Stimulated activated CD4-positive, alpha-beta T cell treated with anti-CD3 and anti-CD28 coated beads, TNF-alpha, amount 100 ng/mL, for 4 hours (primary cell): ENCODE data around the gene CHTOP.
"Not testable (repeated sequence)": the region's sequence is repeated elsewhere in the genome, so short reads cannot be mapped to it uniquely, and the experiment has no call there.

ENCODE experiments used
- DNase-seq, 3 experiments: peaks; one replicate each; pipeline ENCODE4 v3.0.0-alpha.2; 2020; ENCODE audit warnings: low read depth in 3 of 3

CHTOP gene

DNA sequence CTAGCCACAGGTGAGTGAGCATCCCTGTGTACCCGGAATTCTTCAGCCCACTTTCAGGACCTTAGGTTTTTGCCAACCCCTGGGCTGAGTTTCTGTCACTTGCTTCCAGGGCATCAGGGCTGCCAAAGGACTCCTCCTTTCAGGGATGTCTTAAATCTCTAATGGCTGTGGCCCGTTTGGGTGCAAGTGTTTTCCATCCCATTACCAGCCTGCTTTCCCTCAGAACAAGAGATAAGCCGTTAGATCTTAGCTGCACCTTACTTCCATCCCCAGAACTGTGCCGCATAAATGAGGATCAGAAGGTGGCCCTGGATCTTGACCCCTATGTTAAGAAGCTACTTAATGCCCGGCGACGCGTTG is 25.3 kb downstream of the CHTOP start:
- DNase-seq: no peak

DNA sequence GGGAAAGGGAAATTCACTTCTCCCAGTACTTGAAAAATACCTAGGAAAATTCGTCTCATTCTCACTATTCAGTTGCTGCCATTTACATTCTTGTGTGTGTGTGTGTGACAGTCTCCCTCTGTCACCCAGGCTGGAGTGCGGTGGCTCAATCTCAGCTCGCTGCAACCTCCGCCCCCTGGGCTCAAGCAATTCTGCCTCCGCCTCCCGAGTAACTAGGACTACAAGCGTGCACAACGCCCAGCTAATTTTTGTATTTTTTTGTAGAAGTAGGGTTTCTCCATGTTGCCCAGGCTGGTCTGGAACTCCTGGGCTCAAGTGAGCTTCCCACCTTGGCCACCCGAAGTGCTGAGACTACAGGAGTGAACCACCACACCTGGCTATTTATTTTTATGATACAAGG is 25.8 kb downstream of the CHTOP start:
- no peak for DNase-seq

DNA sequence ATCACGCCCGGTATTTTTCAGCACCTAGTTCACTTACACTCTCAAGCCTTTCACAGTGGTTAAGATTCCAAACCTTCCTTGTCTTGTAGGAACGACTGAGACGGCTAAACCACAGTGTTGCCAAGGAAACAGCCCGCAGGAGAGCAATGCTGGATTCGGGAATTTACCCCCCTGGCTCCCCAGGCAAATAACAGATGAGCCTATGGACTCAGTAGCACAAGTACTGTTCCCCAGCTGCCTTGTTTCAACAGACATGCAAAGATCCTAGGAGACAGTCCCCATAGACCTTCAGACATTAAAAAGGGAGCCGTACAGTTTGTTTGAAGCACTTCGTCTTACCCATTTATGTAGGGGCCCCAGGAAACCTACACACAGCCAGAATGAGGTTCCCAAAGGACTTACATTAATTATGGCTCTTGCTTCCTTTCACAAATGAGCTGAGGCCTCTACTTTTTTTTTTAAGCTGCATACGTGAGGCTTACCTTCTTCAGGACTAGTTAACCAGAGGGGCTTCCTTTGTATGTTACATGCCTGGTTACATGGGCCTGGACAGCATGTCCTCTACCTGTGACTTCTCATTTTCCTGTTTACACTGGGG is 27.3 kb downstream of the CHTOP start:
- no peak for DNase-seq

DNA sequence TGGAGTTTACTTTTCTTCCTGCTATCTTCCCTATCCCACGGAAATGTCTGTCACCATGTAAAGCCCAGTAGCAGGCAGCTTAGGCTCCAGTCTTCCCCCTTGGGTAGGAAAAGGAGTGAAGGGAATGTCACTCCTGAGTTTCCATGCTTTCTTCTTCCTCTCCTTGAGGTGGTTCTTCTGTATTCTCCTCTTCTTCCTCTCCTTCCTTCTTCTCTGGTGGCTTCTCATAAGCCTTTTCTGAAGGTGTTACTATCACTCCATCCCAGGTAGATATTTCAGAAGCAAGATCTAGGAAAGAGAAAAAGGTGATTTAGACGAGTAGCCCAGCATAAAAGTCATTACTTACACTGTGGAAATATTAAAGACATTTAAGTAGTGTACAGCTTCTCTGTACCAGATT is 28.4 kb downstream of the CHTOP start:
- no peak for DNase-seq

DNA sequence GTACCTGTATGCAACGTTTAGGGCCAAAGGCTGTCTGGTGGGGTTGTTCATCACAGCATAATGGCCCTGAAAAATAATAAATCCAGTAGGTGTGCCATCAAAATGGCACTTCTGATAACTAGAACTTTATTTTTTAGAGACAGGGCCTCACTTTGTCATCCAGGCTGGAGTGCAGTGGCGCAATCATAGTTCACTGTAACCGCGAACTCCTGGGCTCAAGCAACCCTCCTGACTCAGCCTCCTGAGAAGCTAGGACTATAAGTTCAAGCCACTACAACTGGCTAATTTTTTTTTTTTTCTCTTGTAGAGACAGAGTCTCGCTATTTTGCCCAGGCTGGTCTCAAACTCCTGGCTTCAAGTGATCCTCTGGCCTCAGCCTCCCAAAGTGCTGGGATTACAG is 29.3 kb downstream of the CHTOP start:
- no peak for DNase-seq

DNA sequence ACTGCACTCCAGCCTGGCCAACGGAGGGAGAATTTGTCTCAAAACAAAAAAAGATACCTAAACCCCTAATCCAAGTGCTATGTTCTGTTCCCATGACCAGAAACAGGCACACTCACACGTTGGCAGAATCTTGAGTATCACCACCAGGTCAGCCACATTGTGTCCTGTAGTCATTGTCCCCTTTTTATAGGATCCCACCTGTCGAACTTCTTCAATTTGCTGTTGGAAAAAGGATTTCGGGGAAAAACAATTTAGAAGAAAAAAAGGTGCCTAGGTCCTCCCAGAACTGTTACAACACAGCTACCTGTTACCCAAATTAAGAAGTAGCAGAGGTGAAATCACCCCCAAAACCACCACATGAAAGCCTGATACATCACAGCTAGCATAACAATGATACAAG is 33.6 kb downstream of the CHTOP start:
- DNase-seq: no peak

DNA sequence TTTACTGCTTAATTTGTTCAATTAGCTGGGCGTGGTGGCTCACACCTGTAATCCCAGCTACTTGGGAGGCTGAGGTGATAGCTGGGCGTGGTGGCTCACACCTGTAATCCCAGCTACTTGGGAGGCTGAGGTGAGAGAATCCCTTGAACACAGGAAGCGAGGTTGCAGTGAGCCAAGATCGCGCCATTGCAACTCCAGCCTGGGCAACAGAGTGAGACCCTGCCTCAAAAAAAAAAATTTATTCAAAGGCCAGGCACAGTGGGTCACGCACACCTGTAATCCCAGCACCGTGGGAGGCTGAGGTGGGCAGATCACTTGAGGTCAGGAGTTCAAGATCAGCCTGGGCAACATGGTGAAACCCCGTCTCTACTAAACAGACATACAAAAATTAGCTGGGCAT is 34.8 kb downstream of the CHTOP start:
- DNase-seq: not testable (repeated sequence)

DNA sequence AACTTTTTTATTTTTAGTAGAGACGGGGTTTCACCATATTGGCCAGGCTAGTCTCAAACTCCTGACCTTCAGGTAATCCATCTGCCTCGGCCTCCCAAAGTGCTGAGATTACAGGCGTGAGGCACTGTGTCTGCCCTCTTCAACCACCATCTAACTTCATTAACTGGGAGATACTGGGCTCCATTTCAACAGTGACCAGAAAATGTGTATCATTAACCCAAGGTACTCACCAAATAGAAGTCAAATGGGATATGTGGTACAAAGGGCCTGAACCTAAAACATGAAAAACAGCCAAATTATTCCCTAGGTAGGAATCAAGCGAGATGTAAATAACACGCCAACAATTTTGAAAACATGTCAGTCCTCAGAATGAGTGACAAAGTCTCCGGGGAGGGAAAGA is 35.7 kb downstream of the CHTOP start:
- no peak for DNase-seq

DNA sequence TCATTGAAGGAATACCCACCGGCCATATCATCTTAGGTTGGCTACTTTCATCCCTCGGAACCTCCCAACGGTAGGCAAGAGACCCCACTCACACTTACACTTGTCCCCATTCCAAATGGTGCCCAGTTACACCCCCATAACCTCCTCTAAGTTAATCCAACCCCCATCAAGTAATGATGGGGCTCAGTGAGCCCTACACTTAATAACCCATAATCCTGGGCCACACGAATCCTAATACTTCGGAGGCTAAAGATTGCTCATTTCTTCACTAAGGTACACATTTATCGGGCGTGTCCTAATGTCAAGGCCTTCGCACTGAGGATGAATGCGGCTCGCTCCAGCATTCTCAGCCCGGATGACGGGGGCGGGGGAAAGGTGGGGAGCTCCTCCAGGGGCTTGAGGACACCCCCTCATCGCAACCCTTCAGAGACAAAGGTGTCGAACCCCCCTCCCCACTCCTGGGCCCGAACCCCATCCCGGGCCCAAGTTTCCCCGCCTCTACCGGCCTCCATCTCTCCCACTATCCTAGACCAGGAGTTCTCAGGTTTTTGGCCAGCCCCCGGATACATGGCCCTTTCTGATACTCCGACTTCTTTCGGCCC is 36.5 kb downstream of the CHTOP start:
- no peak for DNase-seq

DNA sequence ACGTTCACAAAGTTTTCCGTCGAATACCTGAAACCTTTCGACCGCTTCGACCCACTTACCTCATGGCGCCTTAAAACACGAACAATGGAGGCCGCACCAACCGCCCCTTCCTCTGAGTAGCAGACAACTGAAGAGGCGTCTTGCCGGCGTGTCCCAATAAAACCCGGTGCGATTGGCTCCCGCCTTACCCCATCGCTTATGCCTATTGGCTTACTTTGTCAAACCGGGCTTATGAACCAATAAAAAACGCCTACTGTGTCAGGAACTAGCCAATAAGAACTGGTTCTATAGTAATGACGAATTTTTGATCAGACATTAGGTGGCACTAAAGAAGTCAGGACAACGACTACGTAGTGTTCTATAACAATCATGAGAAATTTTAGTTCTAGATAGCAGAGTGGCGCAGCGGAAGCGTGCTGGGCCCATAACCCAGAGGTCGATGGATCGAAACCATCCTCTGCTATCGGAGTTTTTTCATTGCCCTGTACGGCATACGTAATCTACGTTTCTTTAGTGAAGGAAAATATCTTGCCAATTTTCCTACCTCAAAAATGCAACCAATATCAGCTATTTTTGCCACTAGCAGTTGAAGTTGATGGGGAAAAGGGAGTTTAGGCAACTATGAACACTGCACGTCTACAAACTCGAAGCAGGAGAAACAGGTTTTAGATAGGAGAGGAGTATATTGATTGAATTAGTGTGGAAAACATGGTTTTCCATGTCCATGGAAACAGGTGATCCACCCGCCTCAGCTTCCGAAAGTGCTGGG is 37.2 kb downstream of the CHTOP start, which contains the start of gene ILF2:
TSS of gene ILF2 (minus strand) at position 135 of the 769 bp plus-strand sequence. CDS start at position 64, 71 bp downstream.
- peak; percentile 91 to 96 (median 94) for DNase-seq

DNA sequence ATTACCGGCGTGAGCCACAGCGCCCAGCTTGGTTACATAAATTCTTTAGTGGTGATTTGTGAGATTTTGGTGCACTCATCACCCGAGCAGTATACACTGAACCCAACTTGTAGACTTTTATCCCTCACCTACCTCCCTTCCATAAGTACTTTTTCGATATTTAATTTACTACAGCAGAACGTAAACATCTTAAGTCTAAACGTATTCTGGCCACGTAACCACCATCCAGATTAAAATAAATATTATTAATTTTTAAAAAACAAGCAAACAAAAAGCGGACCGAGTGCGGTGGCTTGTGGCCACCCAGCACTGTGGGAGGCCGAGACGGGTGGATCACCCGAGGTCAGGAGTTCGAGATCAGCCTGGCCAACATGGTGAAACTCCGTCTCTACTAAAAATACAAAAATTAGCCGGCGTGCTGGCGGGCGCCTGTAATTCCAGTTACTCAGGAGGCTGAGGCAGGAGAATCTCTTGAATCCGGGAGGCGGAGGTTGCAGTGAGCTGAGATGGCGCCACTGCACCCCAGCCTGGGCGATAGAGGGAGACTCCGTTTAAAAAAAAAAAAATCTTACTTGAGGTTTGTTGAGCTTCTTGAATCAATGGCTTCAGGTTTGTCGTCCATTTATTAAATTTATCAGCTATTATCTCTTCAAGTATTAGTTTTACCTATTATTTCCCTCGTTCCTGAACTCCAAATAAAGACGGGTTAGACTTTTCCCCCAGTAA is 37.9 kb downstream of the CHTOP start:
- DNase-seq: peak in 1 of 3 experiments; percentile 18

DNA sequence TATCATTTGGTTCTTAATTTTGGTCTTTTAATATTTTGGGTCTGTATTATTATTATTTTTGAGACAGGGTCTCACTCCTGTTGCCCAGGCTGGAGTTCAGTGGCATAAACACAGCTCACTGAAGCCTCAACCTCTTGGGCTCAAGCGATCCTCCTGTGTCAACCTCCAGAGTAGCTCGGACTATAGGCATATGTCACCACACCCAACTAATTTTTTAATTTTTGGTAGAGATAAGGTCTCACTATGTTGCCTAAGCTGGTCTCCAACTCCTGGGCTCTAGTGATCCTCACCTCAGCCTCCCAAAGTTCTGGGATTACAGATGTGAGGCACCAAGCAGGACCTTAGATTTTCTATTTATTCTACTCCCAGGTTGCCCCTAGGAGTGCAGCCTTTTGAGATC is 39.6 kb downstream of the CHTOP start:
- no peak for DNase-seq

DNA sequence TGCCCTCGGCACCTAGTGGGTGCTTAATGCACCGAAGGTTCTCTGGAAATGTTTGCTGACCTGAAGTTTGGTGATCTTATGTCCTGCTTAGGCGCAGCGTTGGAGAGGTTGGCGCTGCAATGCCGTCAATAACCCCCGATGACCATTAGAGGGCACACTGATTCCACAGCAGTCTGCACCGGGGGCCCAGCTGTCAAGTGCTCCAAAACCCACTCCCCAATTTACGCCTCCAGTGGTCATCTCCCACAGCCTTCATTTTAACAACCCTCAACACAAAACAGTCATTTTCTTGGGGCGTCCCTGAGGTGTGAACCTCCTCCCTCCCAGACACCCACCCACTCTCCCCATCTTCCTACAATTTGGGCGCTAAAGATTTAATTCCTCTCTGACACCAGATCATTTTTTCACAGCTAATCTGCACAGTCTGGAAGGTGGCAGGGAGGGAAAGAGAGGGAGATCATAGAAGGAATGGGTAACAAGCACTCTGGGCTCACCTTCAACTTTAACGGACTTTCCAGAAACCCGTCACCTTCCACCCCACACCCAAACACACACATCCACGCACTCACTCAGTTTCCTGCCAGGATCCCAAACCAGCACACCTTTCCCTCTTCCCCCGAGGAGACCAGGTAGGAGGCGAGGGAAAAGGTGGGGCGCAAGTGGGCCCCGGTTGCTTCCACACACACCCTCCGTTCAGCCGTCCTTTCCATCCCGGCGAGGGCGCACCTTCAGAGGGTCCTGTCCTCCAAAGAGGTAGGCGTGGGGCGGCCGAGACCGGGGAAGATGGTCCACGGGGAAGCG is 44.1 kb downstream of the CHTOP start:
- peak in 1 of 3 experiments; percentile 26 for DNase-seq

DNA sequence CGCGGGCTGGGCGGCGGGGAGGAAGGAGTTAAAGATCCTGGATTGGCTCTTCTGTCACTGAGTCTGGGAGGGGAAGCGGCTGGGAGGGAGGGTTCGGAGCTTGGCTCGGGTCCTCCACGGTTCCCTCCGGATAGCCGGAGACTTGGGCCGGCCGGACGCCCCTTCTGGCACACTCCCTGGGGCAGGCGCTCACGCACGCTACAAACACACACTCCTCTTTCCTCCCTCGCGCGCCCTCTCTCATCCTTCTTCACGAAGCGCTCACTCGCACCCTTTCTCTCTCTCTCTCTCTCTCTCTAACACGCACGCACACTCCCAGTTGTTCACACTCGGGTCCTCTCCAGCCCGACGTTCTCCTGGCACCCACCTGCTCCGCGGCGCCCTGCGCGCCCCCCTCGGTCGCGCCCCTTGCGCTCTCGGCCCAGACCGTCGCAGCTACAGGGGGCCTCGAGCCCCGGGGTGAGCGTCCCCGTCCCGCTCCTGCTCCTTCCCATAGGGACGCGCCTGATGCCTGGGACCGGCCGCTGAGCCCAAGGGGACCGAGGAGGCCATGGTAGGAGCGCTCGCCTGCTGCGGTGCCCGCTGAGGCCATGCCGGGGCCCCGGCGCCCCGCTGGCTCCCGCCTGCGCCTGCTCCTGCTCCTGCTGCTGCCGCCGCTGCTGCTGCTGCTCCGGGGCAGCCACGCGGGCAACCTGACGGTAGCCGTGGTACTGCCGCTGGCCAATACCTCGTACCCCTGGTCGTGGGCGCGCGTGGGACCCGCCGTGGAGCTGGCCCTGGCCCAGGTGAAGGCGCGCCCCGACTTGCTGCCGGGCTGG is 44.9 kb downstream of the CHTOP start, which contains the start of gene NPR1:
TSS of gene NPR1 (plus strand) at position 170 of the 818 bp plus-strand sequence. CDS start at position 591, 421 bp downstream.
- no peak for DNase-seq

DNA sequence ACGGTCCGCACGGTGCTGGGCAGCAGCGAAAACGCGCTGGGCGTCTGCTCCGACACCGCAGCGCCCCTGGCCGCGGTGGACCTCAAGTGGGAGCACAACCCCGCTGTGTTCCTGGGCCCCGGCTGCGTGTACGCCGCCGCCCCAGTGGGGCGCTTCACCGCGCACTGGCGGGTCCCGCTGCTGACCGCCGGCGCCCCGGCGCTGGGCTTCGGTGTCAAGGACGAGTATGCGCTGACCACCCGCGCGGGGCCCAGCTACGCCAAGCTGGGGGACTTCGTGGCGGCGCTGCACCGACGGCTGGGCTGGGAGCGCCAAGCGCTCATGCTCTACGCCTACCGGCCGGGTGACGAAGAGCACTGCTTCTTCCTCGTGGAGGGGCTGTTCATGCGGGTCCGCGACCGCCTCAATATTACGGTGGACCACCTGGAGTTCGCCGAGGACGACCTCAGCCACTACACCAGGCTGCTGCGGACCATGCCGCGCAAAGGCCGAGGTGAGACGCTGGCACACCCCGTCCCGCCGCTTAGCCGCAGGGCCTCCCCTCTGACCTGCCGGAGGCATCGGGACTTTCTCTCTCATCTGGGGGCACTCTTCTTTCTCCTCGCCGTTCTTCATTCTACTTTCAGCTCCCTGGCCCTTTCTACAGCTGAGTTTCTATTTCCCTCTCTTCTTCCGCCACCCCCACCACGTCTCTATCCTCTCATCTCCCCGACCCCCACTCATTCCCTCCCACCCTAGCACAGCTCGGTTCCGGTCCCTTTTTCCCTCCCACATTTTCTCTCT is 45.7 kb downstream of the CHTOP start:
- DNase-seq: peak in 1 of 3 experiments; percentile 8

DNA sequence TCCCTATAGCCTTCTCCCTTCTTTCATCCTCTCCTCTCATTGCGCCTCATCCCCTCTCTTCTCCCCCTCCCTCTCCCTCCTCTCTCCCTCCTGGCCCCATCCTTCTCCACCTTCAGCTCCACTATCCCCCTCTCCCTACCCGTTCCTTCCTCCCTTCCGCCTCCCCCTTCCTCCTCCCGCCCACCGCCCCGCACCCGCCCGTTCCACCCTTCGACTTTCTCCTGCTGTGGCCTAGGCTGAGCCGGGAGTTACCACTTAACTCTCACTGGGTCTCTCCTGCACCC is 46.2 kb downstream of the CHTOP start:
- no peak for DNase-seq

DNA sequence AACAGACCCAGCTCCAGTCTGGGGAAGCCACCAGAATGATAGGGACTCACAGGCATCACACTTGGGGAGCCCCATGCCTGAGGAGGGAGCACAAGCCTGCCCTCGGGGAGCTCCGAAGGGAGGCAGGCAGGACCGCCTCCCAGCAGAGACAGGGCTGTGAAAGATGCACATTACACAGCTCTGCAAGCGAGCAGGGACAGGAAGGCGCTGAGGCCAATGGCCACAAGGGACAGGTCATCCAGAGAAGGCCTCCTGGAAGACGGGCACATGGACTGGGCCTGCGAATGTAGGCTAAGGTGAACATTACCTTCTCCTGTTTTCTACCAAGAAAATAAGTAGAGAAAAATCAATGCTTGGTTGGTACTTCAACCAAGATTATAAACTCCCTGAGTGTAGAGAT is 48.9 kb downstream of the CHTOP start:
- DNase-seq: no peak

DNA sequence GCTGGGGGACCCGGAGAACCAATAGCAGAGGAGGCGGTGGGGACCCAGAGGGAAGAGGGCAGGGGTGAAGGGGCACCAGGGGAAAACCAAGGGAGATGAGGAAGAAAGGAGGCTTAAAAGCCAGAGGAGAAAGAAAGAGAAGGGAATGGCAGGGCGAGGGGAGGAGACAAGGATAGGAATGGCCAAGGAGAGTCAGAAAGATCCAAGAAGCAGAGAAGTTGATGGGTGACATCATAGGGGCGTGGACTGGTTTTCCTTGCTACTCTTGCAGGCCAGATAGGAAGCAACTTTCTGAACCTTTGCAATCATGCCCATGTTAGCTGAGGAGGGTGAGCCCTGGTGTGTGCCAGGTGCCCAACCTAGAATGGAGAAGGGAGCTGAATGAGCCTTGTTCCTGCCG is 50.0 kb downstream of the CHTOP start:
- no peak for DNase-seq

DNA sequence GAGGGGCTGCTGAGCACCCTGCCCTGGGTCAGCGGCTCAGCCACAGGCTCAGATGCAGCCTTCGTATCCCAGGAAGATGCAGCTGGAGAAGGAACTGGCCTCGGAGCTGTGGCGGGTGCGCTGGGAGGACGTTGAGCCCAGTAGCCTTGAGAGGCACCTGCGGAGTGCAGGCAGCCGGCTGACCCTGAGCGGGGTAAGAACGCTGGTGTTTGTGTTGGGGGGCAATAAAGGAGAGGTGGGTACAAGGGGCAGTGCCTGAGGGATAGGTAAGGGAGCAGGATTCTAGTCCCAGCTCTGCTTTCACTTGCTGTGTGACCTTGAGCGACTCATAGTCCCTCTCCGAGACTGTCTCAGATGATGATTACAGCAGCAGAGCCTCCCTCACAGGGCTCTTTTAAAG is 51.0 kb downstream of the CHTOP start:
- DNase-seq: no peak
